Measurements from ENCODE around the gene THBS2.
"Not testable (repeated sequence)": the region's sequence is repeated elsewhere in the genome, so short reads cannot be mapped to it uniquely, and the experiment has no call there.

The THBS2 gene

GRCh38 chr6:169273511-169273910 is 19.9 kb upstream of the THBS2 start:
- DNase-seq (ENCODE audit: low read depth in 1 of 2, low spot score in 1 of 2): no peak
- no peak for TF ChIP-seq GABPA (IDR thresholded peaks at IDR 0.05; ENCODE audit: low read depth)
- TF ChIP-seq POLR2AphosphoS5 (IDR thresholded peaks at IDR 0.05; ENCODE audit: low read depth): no peak
- no peak for TF ChIP-seq CTCF (IDR thresholded peaks at IDR 0.05; ENCODE audit: insufficient read depth, low read length)
- TF ChIP-seq SPI1 (IDR thresholded peaks at IDR 0.05; ENCODE audit: borderline replicate concordance, low read depth): no peak
- no peak for TF ChIP-seq REST (IDR thresholded peaks at IDR 0.05; ENCODE audit: insufficient replicate concordance, low read depth)
- no peaks in the 10 kb centered on the region for H3K27me3 ChIP-seq (ENCODE audit: insufficient read depth, poor library complexity, severe bottlenecking)
- H3K4me3 ChIP-seq (replicated peaks; ENCODE audit: insufficient read depth, low read length): no peak overlapping the region
- no peak overlapping the region for H3K27ac ChIP-seq (replicated peaks)

- H3K4me3 ChIP-seq (replicated peaks; ENCODE audit: insufficient read depth, low read length): no peak overlapping the region
- H3K27ac ChIP-seq (replicated peaks): no peak overlapping the region
- DNase-seq (ENCODE audit: low read depth in 1 of 2, low spot score in 1 of 2): no peak
- H3K27me3 ChIP-seq (ENCODE audit: insufficient read depth, poor library complexity, severe bottlenecking): no peaks in the 10 kb centered on the region
- TF ChIP-seq REST (IDR thresholded peaks at IDR 0.05; ENCODE audit: insufficient replicate concordance, low read depth) (no peak), CTCF (IDR thresholded peaks at IDR 0.05; ENCODE audit: insufficient read depth, low read length) (no peak), SPI1 (IDR thresholded peaks at IDR 0.05; ENCODE audit: borderline replicate concordance, low read depth) (no peak), GABPA (IDR thresholded peaks at IDR 0.05; ENCODE audit: low read depth) (no peak), POLR2AphosphoS5 (IDR thresholded peaks at IDR 0.05; ENCODE audit: low read depth) (no peak)
Measured at GRCh38 chr6:169271877-169272216, 18.2 kb upstream of the THBS2 start.

- TF ChIP-seq CTCF (IDR thresholded peaks at IDR 0.05; ENCODE audit: insufficient read depth, low read length) (no peak), GABPA (IDR thresholded peaks at IDR 0.05; ENCODE audit: low read depth) (no peak), REST (IDR thresholded peaks at IDR 0.05; ENCODE audit: insufficient replicate concordance, low read depth) (no peak), SPI1 (IDR thresholded peaks at IDR 0.05; ENCODE audit: borderline replicate concordance, low read depth) (no peak), POLR2AphosphoS5 (IDR thresholded peaks at IDR 0.05; ENCODE audit: low read depth) (no peak)
- Histone ChIP-seq H3K27me3 (ENCODE audit: insufficient read depth, poor library complexity, severe bottlenecking) (no peaks in the 10 kb centered on the region), H3K4me3 (replicated peaks; ENCODE audit: insufficient read depth, low read length) (no peak overlapping the region), H3K27ac (replicated peaks) (no peak overlapping the region)
- DNase-seq (ENCODE audit: low read depth in 1 of 2, low spot score in 1 of 2): no peak
Measured at GRCh38 chr6:169271158-169271876, 17.7 kb upstream of the THBS2 start.

- H3K27me3 ChIP-seq (ENCODE audit: insufficient read depth, poor library complexity, severe bottlenecking); H3K4me3 ChIP-seq (replicated peaks; ENCODE audit: insufficient read depth, low read length); DNase-seq (ENCODE audit: low read depth in 1 of 2, low spot score in 1 of 2); H3K27ac ChIP-seq (replicated peaks): not testable (repeated sequence)
Measured at GRCh38 chr6:169270077-169270380, 16.4 kb upstream of the THBS2 start.

Measured in HL-60 (cell line).